IMR-90 (cell line): ENCODE data around the gene MPL. TPM values are rescaled to one million over a fixed set of nuclear protein-coding genes. Genes with fewer than 3 reads are reported as not detected.

ENCODE experiments used
- ATAC-seq: fragments of 200-7000 bp; cut with Tn5 transposase; 2 replicates; pipeline ENCODE4 v1.9.1; 2020; ENCODE audit warnings: low read depth, mild to moderate bottlenecking, moderate library complexity
- BruUV-seq: library from RNA; stranded (reverse); fragments of 400-500 nt; replicated peaks from 2 replicates; lab custom pipeline; 2021; lab: Mats Ljungman, UMichigan
- CTCF ChIA-PET: fragments of 300-600 bp; formaldehyde crosslinking; extraction: SDS; loops from one replicate; lab custom pipeline; 2021; ENCODE audit warnings: antibody characterized with exemption; lab: Yijun Ruan, JAX
- POLR2A ChIA-PET: fragments of 300-600 bp; sonication (Branson Sonifier 250); formaldehyde crosslinking; loops from one replicate; lab custom pipeline; 2022; ENCODE audit warnings: antibody characterized with exemption; ENCODE audit not compliant: unreplicated experiment; lab: Charles Lee
- DNase-seq: peaks from one replicate; pipeline ENCODE4 v3.0.0; 2013
- H2AFZ ChIP-seq: replicated peaks from 2 replicates; pipeline ENCODE3; 2013; ENCODE audit warnings: low read length, mild to moderate bottlenecking; ENCODE audit not compliant: poor library complexity
- H2AK5ac ChIP-seq: 2 replicates; pipeline ENCODE4 v1.6.1; 2013; ENCODE audit warnings: low read depth, low read length, inconsistent platforms
- H2AK9ac ChIP-seq: replicated peaks from 2 replicates; pipeline ENCODE3; 2013; ENCODE audit warnings: mild to moderate bottlenecking, low read depth, low read length, moderate library complexity; ENCODE audit not compliant: poor library complexity
- H2BK120ac ChIP-seq: 2 replicates; pipeline ENCODE4 v1.6.1; 2013; ENCODE audit warnings: low read depth, low read length, inconsistent platforms
- H2BK15ac ChIP-seq: 3 replicates; pipeline ENCODE4 v1.6.1; 2013; ENCODE audit warnings: low read depth, low read length, inconsistent platforms
- H2BK20ac ChIP-seq: 2 replicates; pipeline ENCODE4 v1.6.1; 2013; ENCODE audit warnings: low read depth, mild to moderate bottlenecking, inconsistent platforms, low read length, moderate library complexity
- H2BK5ac ChIP-seq: 2 replicates; pipeline ENCODE4 v1.6.1; 2013; ENCODE audit warnings: mild to moderate bottlenecking, low read depth, low read length, inconsistent platforms; ENCODE audit not compliant: poor library complexity, severe bottlenecking
- H3K14ac ChIP-seq: replicated peaks from 2 replicates; pipeline ENCODE4 v1.6.1; 2013; ENCODE audit warnings: low read depth, low read length, inconsistent platforms
- H3K18ac ChIP-seq: 2 replicates; pipeline ENCODE4 v1.6.1; 2013; ENCODE audit warnings: low read depth, low read length, control low read depth
- H3K23ac ChIP-seq: 2 replicates; pipeline ENCODE4 v1.6.1; 2013; ENCODE audit warnings: low read depth, low read length, inconsistent platforms
- H3K27ac ChIP-seq: 2 replicates; pipeline ENCODE4 v1.5.1; 2013; ENCODE audit warnings: mild to moderate bottlenecking, control low read depth, low read length; ENCODE audit not compliant: insufficient read depth
- H3K27me3 ChIP-seq: 2 replicates; pipeline ENCODE4 v1.6.1; 2013; ENCODE audit warnings: low read length; ENCODE audit not compliant: control insufficient read depth, insufficient read depth
- H3K36me3 ChIP-seq: 2 replicates; pipeline ENCODE4 v1.6.1; 2013; ENCODE audit warnings: low read length, mixed read lengths; ENCODE audit not compliant: control insufficient read depth, insufficient read depth
- H3K4ac ChIP-seq: 2 replicates; pipeline ENCODE4 v1.6.1; 2013; ENCODE audit warnings: low read depth, low read length, inconsistent platforms
- H3K4me1 ChIP-seq: 2 replicates; pipeline ENCODE4 v1.6.1; 2013; ENCODE audit warnings: low read length, mixed read lengths; ENCODE audit not compliant: control insufficient read depth, insufficient read depth
- H3K4me2 ChIP-seq: 2 replicates; pipeline ENCODE4 v1.6.1; 2013; ENCODE audit warnings: low read depth, mild to moderate bottlenecking, control low read depth, low read length, moderate library complexity
- H3K4me3 ChIP-seq: 2 replicates; pipeline ENCODE4 v1.5.1; 2013; ENCODE audit warnings: low read depth, mild to moderate bottlenecking, control low read depth, low read length, moderate library complexity; ENCODE audit not compliant: insufficient read depth
- H3K56ac ChIP-seq: 2 replicates; pipeline ENCODE4 v1.6.1; 2013; ENCODE audit warnings: low read length, inconsistent platforms; ENCODE audit not compliant: insufficient read depth; ENCODE audit errors: extremely low read depth
- H3K79me1 ChIP-seq, 2 experiments: 2 replicates each; pipeline ENCODE4 v1.6.1; 2013; ENCODE audit warnings: low read length in 2 of 2, inconsistent platforms in 1 of 2, low read depth in 1 of 2
- H3K9ac ChIP-seq: 2 replicates; pipeline ENCODE4 v1.6.1; 2013; ENCODE audit warnings: low read depth, low read length, control low read depth
- H3K9me1 ChIP-seq: 2 replicates; pipeline ENCODE4 v1.6.1; 2013; ENCODE audit warnings: low read length, inconsistent platforms; ENCODE audit not compliant: insufficient read depth
- H3K9me3 ChIP-seq: 2 replicates; pipeline ENCODE4 v1.6.1; 2013; ENCODE audit warnings: low read length; ENCODE audit not compliant: control insufficient read depth, insufficient read depth
- H4K20me1 ChIP-seq: 2 replicates; pipeline ENCODE4 v1.6.1; 2013; ENCODE audit warnings: low read length, inconsistent platforms; ENCODE audit not compliant: insufficient read depth
- H4K5ac ChIP-seq: 2 replicates; pipeline ENCODE4 v1.6.1; 2013; ENCODE audit warnings: mild to moderate bottlenecking, low read depth, low read length, control low read depth
- H4K8ac ChIP-seq, 2 experiments: 2 replicates each; pipeline ENCODE4 v1.6.1; 2013; ENCODE audit warnings: low read depth in 2 of 2, low read length in 2 of 2, control low read depth in 1 of 2, inconsistent platforms in 1 of 2
- H4K91ac ChIP-seq: 2 replicates; pipeline ENCODE4 v1.6.1; 2013; ENCODE audit warnings: low read depth, low read length, inconsistent platforms; ENCODE audit not compliant: insufficient read depth
- CEBPB ChIP-seq: IDR thresholded peaks from 2 replicates; pipeline ENCODE4 v1.6.1; 2012; ENCODE audit warnings: low read depth, low read length, improper control_type of control experiment
- MAFK ChIP-seq: IDR thresholded peaks from 2 replicates; pipeline ENCODE4 v1.6.1; 2012; ENCODE audit warnings: low read depth, low read length, improper control_type of control experiment
- MXI1 ChIP-seq: IDR thresholded peaks from 2 replicates; pipeline ENCODE4 v1.6.1; 2012; ENCODE audit warnings: low read depth, mild to moderate bottlenecking, low read length, moderate library complexity, borderline replicate concordance
- SMC3 ChIP-seq: fragments of 150-350 bp; IDR thresholded peaks from 2 replicates; pipeline ENCODE4 v1.6.1; 2016; ENCODE audit warnings: low read depth, mild to moderate bottlenecking, antibody characterized with exemption, low read length, moderate library complexity
- WGBS, 2 experiments: methylation state at CpG; one replicate each; pipeline versions ENCODE4 v1.1.5 to v1.1.7; 2013; ENCODE audit warnings: missing lambda C conversion rate in 2 of 2; ENCODE audit not compliant: insufficient read length in 1 of 2; ENCODE audit errors: extremely low coverage in 2 of 2; 5-methylcytosine and 5-hydroxymethylcytosine counted together
- dilution Hi-C: fragments of 300-500 bp; cut with HindIII; formaldehyde crosslinking; loops from one replicate; pipeline ENCODE4 v1.14.3; 2018; ENCODE audit warnings: low sequenced_read_pairs; ENCODE audit not compliant: unreplicated experiment
- in situ Hi-C: fragments of 300-500 bp; cut with MboI; formaldehyde crosslinking; loops from 3 replicates; pipeline ENCODE4 v1.14.3; 2019; ENCODE audit warnings: low sequenced_read_pairs, inconsistent platforms, mixed read lengths
- intact Hi-C: fragments of 100-400 bp; cut with micrococcal nuclease; formaldehyde crosslinking; loops from 2 replicates; pipeline ENCODE4 v1.10.0; 2022
- polyA plus RNA-seq, 3 experiments: library from polyadenylated mRNA; depleted of rRNA; stranded (reverse); fragments of >200 nt; gene quantifications; 2 replicates each; pipeline ENCODE4 v1.2.3, GENCODE V29; 2012; ENCODE audit warnings: low replicate concordance in 1 of 3
- total RNA-seq: library from RNA; depleted of rRNA; stranded (reverse); fragments of >200 nt; gene quantifications from 2 replicates; pipeline ENCODE4 v1.2.3, GENCODE V29; 2012

Gene MPL
- total and polyA plus RNA-seq, 2 of the 4 experiments (the other 2 are of a cell fraction) = 0.12 TPM; not detected in 1

- H3K14ac ChIP-seq = no peak overlapping the region
- no peak overlapping the region for H2BK20ac ChIP-seq
- H2AK5ac ChIP-seq = no peak overlapping the region
- H3K27ac ChIP-seq = no peak overlapping the region
- no peak overlapping the region for H3K56ac ChIP-seq
- H3K9ac ChIP-seq = no peak overlapping the region; the same call in 1 of the 2 replicates
- 0 out of 2 replicates have a peak overlapping the region, but pooled peaks have one; percentile 8 for H3K4me2 ChIP-seq
- ATAC-seq = no peak
- H4K20me1 ChIP-seq = peaks cover 21% of the 10 kb centered on the region; the same call in 1 of the 2 replicates
- no peak overlapping the region for H2BK5ac ChIP-seq
- peaks cover 6% of the 10 kb centered on the region; the same call in 1 of the 2 replicates for H3K4me1 ChIP-seq
- in situ Hi-C loops = no loop called here
- no peak overlapping the region for H4K91ac ChIP-seq
- H3K9me1 ChIP-seq = peaks cover 16% of the 10 kb centered on the region; the same call in 1 of the 2 replicates
- dilution Hi-C loops = no loop called here
- no peak overlapping the region for H3K18ac ChIP-seq
- H2AFZ ChIP-seq = no peak overlapping the region
- WGBS, 2 experiments = no CpG with 5 or more reads among the region's 4 CpGs
- no peaks in the 10 kb centered on the region for H3K27me3 ChIP-seq
- no peak overlapping the region for H4K5ac ChIP-seq
- CTCF ChIA-PET = no interaction called here
- H2BK120ac ChIP-seq = no peak overlapping the region
- no peaks in the 10 kb centered on the region for H3K9me3 ChIP-seq
- POLR2A ChIA-PET = no interaction called here
- no peak overlapping the region for H2AK9ac ChIP-seq
- no TSS peak for BruUV-seq
- H3K4ac ChIP-seq = no peak overlapping the region
- no peak overlapping the region for H2BK15ac ChIP-seq
- intact Hi-C loops = no loop called here
- H3K23ac ChIP-seq = no peak overlapping the region
- no peak overlapping the region for H3K4me3 ChIP-seq
- peaks cover 46% of the 10 kb centered on the region for H3K36me3 ChIP-seq
- TF ChIP-seq SMC3 (no peak), CEBPB (no peak), MXI1 (no peak), MAFK (no peak)
- H4K8ac ChIP-seq = no peak overlapping the region
- DNase-seq = no peak
- peaks cover 14 to 54% of the 10 kb centered on the region in 2 experiments; a peak in 3 of 4 replicates for H3K79me1 ChIP-seq
Measured at GRCh38 chr1:43360616-43361015, 23.0 kb downstream of the MPL start.
